Fibroblast of villous mesenchyme (primary cell): ENCODE results near the gene FGF8. TPM values are rescaled to one million over a fixed set of nuclear protein-coding genes. Genes with fewer than 3 reads are reported as not detected.

ENCODE experiments used
- DNase-seq: peaks from one replicate; pipeline ENCODE4 v3.0.0-alpha.2; 2010; ENCODE audit warnings: low read depth
- H3K4me3 ChIP-seq: 2 replicates; pipeline ENCODE4 v1.5.1; 2011; ENCODE audit warnings: low read depth, mild to moderate bottlenecking, low read length
- total RNA-seq: library from RNA; depleted of rRNA; stranded (reverse); fragments of >200 nt; gene quantifications from 2 replicates; pipeline ENCODE4 v1.2.3, GENCODE V29; 2012
- TF ChIP-seq, protein P1 (sequence below): IDR thresholded peaks from 2 replicates; pipeline ENCODE4 v1.5.1; 2012; ENCODE audit warnings: low read depth, mild to moderate bottlenecking, low read length; ENCODE audit not compliant: insufficient read depth

FGF8 gene
- total RNA-seq, 1 donor = not detected

DNA sequence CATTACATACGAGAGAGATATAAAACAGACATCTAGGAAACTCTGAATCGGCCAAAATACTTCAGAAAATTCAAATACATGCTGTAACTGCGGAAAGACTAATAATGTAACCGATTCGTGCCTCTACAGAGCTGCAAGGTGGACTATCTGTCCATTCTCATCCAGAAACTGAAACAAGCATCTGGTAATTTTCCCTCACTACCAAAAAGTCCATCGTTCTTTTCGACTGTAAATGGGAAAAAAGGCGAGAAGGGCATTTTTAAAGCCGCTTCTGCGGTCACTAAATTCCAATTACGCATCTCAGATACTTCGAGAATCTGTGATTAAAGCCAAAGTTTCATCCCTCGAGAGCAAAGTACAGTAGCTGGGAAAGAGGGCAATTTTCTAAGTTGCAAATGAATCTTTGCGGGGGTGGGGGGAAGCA lies 41.0 kb upstream of the FGF8 start:
- no peak for DNase-seq
- peak overlapping the region; percentile 99 for H3K4me3 ChIP-seq
- TF ChIP-seq, protein P1, sequence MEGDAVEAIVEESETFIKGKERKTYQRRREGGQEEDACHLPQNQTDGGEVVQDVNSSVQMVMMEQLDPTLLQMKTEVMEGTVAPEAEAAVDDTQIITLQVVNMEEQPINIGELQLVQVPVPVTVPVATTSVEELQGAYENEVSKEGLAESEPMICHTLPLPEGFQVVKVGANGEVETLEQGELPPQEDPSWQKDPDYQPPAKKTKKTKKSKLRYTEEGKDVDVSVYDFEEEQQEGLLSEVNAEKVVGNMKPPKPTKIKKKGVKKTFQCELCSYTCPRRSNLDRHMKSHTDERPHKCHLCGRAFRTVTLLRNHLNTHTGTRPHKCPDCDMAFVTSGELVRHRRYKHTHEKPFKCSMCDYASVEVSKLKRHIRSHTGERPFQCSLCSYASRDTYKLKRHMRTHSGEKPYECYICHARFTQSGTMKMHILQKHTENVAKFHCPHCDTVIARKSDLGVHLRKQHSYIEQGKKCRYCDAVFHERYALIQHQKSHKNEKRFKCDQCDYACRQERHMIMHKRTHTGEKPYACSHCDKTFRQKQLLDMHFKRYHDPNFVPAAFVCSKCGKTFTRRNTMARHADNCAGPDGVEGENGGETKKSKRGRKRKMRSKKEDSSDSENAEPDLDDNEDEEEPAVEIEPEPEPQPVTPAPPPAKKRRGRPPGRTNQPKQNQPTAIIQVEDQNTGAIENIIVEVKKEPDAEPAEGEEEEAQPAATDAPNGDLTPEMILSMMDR = no peak

GRCh38 chr10:101816376-101816775 lies 40.5 kb upstream of the FGF8 start:
- TF ChIP-seq, protein P1 = no peak
- H3K4me3 ChIP-seq = peak overlapping the region; percentile 99
- no peak for DNase-seq

GRCh38 chr10:101814466-101815071 lies 38.7 kb upstream of the FGF8 start:
- H3K4me3 ChIP-seq = peak overlapping the region; percentile 99
- DNase-seq = no peak
- TF ChIP-seq, protein P1 = no peak

GRCh38 chr10:101812606-101813005 lies 36.7 kb upstream of the FGF8 start:
- H3K4me3 ChIP-seq = no peak overlapping the region
- TF ChIP-seq, protein P1 = no peak
- no peak for DNase-seq

GRCh38 chr10:101807158-101807557 lies 31.2 kb upstream of the FGF8 start:
- no peak for DNase-seq
- TF ChIP-seq, protein P1 = no peak
- H3K4me3 ChIP-seq = no peak overlapping the region

DNA sequence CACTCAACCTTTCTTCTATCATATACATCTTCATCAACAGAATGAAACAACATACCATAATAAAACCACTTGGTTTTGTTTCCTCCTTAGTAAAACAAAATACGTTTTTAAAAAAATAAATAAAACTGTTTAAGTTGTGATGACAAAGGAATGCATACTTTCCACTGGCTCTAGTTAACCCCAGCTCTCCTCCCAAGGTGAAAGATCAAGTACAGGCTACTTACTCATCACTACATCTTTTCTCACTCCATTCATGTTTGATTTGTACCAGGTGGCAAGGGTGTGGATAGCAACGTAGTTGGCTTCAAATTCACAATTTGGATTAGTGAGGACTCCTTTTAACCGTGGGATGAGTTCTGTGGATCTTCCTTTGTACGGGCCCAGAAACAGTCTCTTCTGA lies 27.6 kb upstream of the FGF8 start:
- TF ChIP-seq, protein P1 = no peak
- H3K4me3 ChIP-seq = no peak overlapping the region
- no peak for DNase-seq
